ENCODE measurements around the gene ZBTB21. TPM values are rescaled to one million over a fixed set of nuclear protein-coding genes. Genes with fewer than 3 reads are reported as not detected.

Gene ZBTB21
- total and polyA plus RNA-seq, 2 experiments from 2014 or later, result 10.0 to 11.0 TPM

- TF ChIP-seq, protein P1, sequence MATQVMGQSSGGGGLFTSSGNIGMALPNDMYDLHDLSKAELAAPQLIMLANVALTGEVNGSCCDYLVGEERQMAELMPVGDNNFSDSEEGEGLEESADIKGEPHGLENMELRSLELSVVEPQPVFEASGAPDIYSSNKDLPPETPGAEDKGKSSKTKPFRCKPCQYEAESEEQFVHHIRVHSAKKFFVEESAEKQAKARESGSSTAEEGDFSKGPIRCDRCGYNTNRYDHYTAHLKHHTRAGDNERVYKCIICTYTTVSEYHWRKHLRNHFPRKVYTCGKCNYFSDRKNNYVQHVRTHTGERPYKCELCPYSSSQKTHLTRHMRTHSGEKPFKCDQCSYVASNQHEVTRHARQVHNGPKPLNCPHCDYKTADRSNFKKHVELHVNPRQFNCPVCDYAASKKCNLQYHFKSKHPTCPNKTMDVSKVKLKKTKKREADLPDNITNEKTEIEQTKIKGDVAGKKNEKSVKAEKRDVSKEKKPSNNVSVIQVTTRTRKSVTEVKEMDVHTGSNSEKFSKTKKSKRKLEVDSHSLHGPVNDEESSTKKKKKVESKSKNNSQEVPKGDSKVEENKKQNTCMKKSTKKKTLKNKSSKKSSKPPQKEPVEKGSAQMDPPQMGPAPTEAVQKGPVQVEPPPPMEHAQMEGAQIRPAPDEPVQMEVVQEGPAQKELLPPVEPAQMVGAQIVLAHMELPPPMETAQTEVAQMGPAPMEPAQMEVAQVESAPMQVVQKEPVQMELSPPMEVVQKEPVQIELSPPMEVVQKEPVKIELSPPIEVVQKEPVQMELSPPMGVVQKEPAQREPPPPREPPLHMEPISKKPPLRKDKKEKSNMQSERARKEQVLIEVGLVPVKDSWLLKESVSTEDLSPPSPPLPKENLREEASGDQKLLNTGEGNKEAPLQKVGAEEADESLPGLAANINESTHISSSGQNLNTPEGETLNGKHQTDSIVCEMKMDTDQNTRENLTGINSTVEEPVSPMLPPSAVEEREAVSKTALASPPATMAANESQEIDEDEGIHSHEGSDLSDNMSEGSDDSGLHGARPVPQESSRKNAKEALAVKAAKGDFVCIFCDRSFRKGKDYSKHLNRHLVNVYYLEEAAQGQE (IDR thresholded peaks at IDR 0.05; ENCODE audit: unreplicated experiment), result no peak
- TF ChIP-seq, protein P2, sequence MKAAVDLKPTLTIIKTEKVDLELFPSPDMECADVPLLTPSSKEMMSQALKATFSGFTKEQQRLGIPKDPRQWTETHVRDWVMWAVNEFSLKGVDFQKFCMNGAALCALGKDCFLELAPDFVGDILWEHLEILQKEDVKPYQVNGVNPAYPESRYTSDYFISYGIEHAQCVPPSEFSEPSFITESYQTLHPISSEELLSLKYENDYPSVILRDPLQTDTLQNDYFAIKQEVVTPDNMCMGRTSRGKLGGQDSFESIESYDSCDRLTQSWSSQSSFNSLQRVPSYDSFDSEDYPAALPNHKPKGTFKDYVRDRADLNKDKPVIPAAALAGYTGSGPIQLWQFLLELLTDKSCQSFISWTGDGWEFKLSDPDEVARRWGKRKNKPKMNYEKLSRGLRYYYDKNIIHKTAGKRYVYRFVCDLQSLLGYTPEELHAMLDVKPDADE (IDR thresholded peaks at IDR 0.05), result no peak
Measured at GRCh38 chr21:41945982-41946381, 64.2 kb downstream of the ZBTB21 start (continued).

- no peaks in the 10 kb centered on the region for H3K9me3 Mint-ChIP-seq
- peaks cover 4% of the 10 kb centered on the region; the same call in 1 of the 2 replicates for H3K4me1 ChIP-seq (ENCODE audit: insufficient read depth)
- no peak overlapping the region for H3K4me2 ChIP-seq
- no peak for DNase-seq (ENCODE audit: low spot score)
- no peak for ATAC-seq
- no peak overlapping the region for H3K4me3 ChIP-seq
- H3K36me3 Mint-ChIP-seq (ENCODE audit: low read depth), result no peaks in the 10 kb centered on the region
- H3K27me3 ChIP-seq (ENCODE audit: insufficient read depth), result no peaks in the 10 kb centered on the region
- no peak overlapping the region for H3K27ac Mint-ChIP-seq
- H3F3A ChIP-seq (replicated peaks; ENCODE audit: low read depth), result no peaks in the 10 kb centered on the region
- peaks cover 49% of the 10 kb centered on the region for H3K79me2 ChIP-seq (replicated peaks; ENCODE audit: insufficient read depth)
- no peaks in the 10 kb centered on the region for H3K9me2 ChIP-seq (ENCODE audit: insufficient read depth)
- H3K27ac ChIP-seq (ENCODE audit: low read depth), result no peak overlapping the region
- H3K4me1 Mint-ChIP-seq, result peaks cover 12% of the 10 kb centered on the region
- no peak overlapping the region for H3K4me3 Mint-ChIP-seq
- H2AFZ ChIP-seq, result no peak overlapping the region
- no peaks in the 10 kb centered on the region; the same call in 1 of the 2 replicates for H4K20me1 ChIP-seq (replicated peaks; ENCODE audit: insufficient read depth)
- peaks cover 12% of the 10 kb centered on the region for H3K27me3 Mint-ChIP-seq (ENCODE audit: insufficient read depth, low read depth, poor library complexity)
- no peaks in the 10 kb centered on the region for H3K36me3 ChIP-seq (ENCODE audit: insufficient read depth)
- TF ChIP-seq, protein P1 (IDR thresholded peaks at IDR 0.05; ENCODE audit: unreplicated experiment), result no peak
- no peak for TF ChIP-seq JUNB (IDR thresholded peaks at IDR 0.05; ENCODE audit: unreplicated experiment)
- no peak for TF ChIP-seq EZH2phosphoT487 (IDR thresholded peaks at IDR 0.05; ENCODE audit: unreplicated experiment)
- TF ChIP-seq POLR2AphosphoS5 (IDR thresholded peaks at IDR 0.05; ENCODE audit: low read depth), result no peak
- TF ChIP-seq ZNF114 (CRISPR knock-in tag; IDR thresholded peaks at IDR 0.05), result no peak
- no peak for TF ChIP-seq EZH2 (IDR thresholded peaks at IDR 0.05; ENCODE audit: low read depth, unreplicated experiment)
- no peak for TF ChIP-seq CREB1 (CRISPR knock-in tag; IDR thresholded peaks at IDR 0.05; ENCODE audit: low read depth)
- TF ChIP-seq, protein P3, sequence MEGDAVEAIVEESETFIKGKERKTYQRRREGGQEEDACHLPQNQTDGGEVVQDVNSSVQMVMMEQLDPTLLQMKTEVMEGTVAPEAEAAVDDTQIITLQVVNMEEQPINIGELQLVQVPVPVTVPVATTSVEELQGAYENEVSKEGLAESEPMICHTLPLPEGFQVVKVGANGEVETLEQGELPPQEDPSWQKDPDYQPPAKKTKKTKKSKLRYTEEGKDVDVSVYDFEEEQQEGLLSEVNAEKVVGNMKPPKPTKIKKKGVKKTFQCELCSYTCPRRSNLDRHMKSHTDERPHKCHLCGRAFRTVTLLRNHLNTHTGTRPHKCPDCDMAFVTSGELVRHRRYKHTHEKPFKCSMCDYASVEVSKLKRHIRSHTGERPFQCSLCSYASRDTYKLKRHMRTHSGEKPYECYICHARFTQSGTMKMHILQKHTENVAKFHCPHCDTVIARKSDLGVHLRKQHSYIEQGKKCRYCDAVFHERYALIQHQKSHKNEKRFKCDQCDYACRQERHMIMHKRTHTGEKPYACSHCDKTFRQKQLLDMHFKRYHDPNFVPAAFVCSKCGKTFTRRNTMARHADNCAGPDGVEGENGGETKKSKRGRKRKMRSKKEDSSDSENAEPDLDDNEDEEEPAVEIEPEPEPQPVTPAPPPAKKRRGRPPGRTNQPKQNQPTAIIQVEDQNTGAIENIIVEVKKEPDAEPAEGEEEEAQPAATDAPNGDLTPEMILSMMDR (conservative IDR thresholded peaks at IDR 0.05; ENCODE audit: low read depth in 2 of 2), result no peak
Measured at GRCh38 chr21:41943851-41944250, 66.3 kb downstream of the ZBTB21 start.
